ENCODE results near the gene HELZ.

The HELZ gene

DNA sequence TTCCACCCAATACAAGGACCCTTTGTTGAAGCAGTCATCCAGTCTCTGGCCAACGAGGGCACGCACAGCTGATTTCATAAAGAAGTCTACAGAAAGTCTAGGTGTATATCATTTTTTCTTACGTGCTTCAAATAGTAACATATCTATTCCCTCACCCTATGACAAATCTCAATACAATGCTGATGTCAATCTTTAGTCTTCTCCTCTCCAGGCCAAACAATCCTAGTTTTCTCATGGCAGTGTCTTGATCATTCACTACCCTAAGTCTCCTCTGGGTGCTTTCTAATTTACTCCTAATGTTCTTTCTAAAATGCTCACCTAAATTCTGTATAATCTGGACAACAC lies 108.0 kb downstream of the HELZ start:
- H3K9me3 ChIP-seq = no peaks in the 10 kb centered on the region
- intact Hi-C loops (cut with DNase I; ENCODE audit: low total_unique reads) = no loop called here
- TF ChIP-seq, protein P1, sequence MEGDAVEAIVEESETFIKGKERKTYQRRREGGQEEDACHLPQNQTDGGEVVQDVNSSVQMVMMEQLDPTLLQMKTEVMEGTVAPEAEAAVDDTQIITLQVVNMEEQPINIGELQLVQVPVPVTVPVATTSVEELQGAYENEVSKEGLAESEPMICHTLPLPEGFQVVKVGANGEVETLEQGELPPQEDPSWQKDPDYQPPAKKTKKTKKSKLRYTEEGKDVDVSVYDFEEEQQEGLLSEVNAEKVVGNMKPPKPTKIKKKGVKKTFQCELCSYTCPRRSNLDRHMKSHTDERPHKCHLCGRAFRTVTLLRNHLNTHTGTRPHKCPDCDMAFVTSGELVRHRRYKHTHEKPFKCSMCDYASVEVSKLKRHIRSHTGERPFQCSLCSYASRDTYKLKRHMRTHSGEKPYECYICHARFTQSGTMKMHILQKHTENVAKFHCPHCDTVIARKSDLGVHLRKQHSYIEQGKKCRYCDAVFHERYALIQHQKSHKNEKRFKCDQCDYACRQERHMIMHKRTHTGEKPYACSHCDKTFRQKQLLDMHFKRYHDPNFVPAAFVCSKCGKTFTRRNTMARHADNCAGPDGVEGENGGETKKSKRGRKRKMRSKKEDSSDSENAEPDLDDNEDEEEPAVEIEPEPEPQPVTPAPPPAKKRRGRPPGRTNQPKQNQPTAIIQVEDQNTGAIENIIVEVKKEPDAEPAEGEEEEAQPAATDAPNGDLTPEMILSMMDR (IDR thresholded peaks at IDR 0.05) = no peak
- peaks cover 9 to 50% (median 46%) of the 10 kb centered on the region in 3 donors for H3K36me3 ChIP-seq
- H3K4me1 ChIP-seq = no peaks in the 10 kb centered on the region
- H3K27me3 ChIP-seq = no peaks in the 10 kb centered on the region
- no peak overlapping the region for H3K27ac ChIP-seq
- no peak for DNase-seq
- no peak overlapping the region for H3K4me3 ChIP-seq

- H3K27me3 ChIP-seq = no peaks in the 10 kb centered on the region
- peaks cover 8 to 45% (median 41%) of the 10 kb centered on the region in 3 donors for H3K36me3 ChIP-seq
- H3K27ac ChIP-seq = no peak overlapping the region
- H3K4me1 ChIP-seq = no peaks in the 10 kb centered on the region
- TF ChIP-seq, protein P1 (IDR thresholded peaks at IDR 0.05) = no peak
- intact Hi-C loops (cut with DNase I; ENCODE audit: low total_unique reads) = no loop called here
- no peak for DNase-seq
- H3K9me3 ChIP-seq = no peaks in the 10 kb centered on the region
- H3K4me3 ChIP-seq = no peak overlapping the region
Observed at GRCh38 chr17:67136191-67137025, 108.6 kb downstream of the HELZ start.

- DNase-seq = no peak
- intact Hi-C loops (cut with DNase I; ENCODE audit: low total_unique reads) = no loop called here
- Histone ChIP-seq H3K27ac (no peak overlapping the region), H3K36me3 (peaks cover 13 to 40% (median 40%) of the 10 kb centered on the region in 3 donors), H3K27me3 (no peaks in the 10 kb centered on the region), H3K4me1 (no peaks in the 10 kb centered on the region), H3K9me3 (no peaks in the 10 kb centered on the region), H3K4me3 (no peak overlapping the region)
- TF ChIP-seq, protein P1 (IDR thresholded peaks at IDR 0.05) = no peak
Observed at GRCh38 chr17:67133161-67133560, 111.8 kb downstream of the HELZ start.

DNA sequence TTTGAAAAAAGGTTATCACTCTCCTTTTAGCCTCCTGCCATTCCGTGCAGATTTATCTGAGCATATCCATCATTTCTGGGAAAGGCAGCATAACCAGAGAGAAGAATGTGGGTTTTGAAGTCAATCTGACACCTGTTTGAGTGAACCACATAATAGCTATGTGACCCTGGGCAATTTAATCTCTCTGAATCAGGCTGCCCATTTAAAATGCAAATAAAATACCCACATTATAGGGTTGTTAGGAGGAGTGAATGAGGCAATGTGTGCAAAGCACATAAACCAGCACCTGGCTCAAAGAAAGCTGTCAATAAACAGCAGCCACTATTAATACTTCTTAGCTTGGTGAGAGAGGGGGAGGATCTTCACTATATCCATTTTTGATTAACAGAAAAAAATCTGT lies 112.6 kb downstream of the HELZ start:
- no peak for DNase-seq
- no peaks in the 10 kb centered on the region for H3K4me1 ChIP-seq
- no peak overlapping the region for H3K4me3 ChIP-seq
- intact Hi-C loops (cut with DNase I; ENCODE audit: low total_unique reads) = no loop called here
- TF ChIP-seq, protein P1 (IDR thresholded peaks at IDR 0.05) = no peak
- H3K27me3 ChIP-seq = no peaks in the 10 kb centered on the region
- H3K27ac ChIP-seq = no peak overlapping the region
- H3K9me3 ChIP-seq = no peaks in the 10 kb centered on the region
- peaks cover 20 to 48% (median 34%) of the 10 kb centered on the region in 3 donors for H3K36me3 ChIP-seq

GRCh38 chr17:67130768-67131167 lies 114.2 kb downstream of the HELZ start:
- H3K27me3 ChIP-seq = no peaks in the 10 kb centered on the region
- peaks cover 18 to 44% (median 20%) of the 10 kb centered on the region in 3 donors for H3K36me3 ChIP-seq
- intact Hi-C loops (cut with DNase I; ENCODE audit: low total_unique reads) = no loop called here
- no peak for DNase-seq
- no peak overlapping the region for H3K4me3 ChIP-seq
- H3K4me1 ChIP-seq = no peaks in the 10 kb centered on the region
- H3K27ac ChIP-seq = no peak overlapping the region
- TF ChIP-seq, protein P1 (IDR thresholded peaks at IDR 0.05) = no peak
- no peaks in the 10 kb centered on the region for H3K9me3 ChIP-seq
